GM13977 (cell line): Measurements from ENCODE around the gene KRT15.

Experiments
- DNase-seq: peaks from one replicate; pipeline ENCODE4 v3.0.0; 2012; ENCODE audit warnings: low spot score
- CTCF ChIP-seq: IDR thresholded peaks from 2 replicates; pipeline ENCODE4 v1.5.1; 2012; ENCODE audit warnings: mild to moderate bottlenecking, control low read depth; ENCODE audit not compliant: insufficient read depth; ENCODE audit errors: extremely low read depth, missing control alignments
- in situ Hi-C: fragments of 300-500 bp; cut with MboI; formaldehyde crosslinking; loops from one replicate; pipeline ENCODE4 v1.12.0; 2022; ENCODE audit warnings: low sequenced_read_pairs, low pct_unique_long_range_greater_than_20kb, mixed read lengths, inconsistent platforms; ENCODE audit not compliant: unreplicated experiment

KRT15 gene

GRCh38 chr17:41476866-41477815, 41.5 kb downstream of the KRT15 start:
- in situ Hi-C loops: loop anchor here (25.0 kb wide), 1 partner anchor 110 kb away; the partner anchor contains the start of gene KRT14
- TF ChIP-seq CTCF: no peak
- DNase-seq: no peak

GRCh38 chr17:41475421-41475820, 43.3 kb downstream of the KRT15 start:
- DNase-seq: no peak
- no peak for TF ChIP-seq CTCF
- in situ Hi-C loops: loop anchor here (25.0 kb wide), 1 partner anchor 112 kb away; the partner anchor contains the start of gene KRT14

GRCh38 chr17:41474863-41475262, 43.8 kb downstream of the KRT15 start:
- DNase-seq: no peak
- no peak for TF ChIP-seq CTCF
- in situ Hi-C loops: loop anchor here (25.0 kb wide), 1 partner anchor 112 kb away; the partner anchor contains the start of gene KRT14

- in situ Hi-C loops: no loop called here
- no peak for TF ChIP-seq CTCF
- DNase-seq: no peak
Observed at GRCh38 chr17:41468346-41468745, 50.3 kb downstream of the KRT15 start.

- no peak for TF ChIP-seq CTCF
- in situ Hi-C loops: no loop called here
- DNase-seq: no peak
Observed at GRCh38 chr17:41467561-41467960, 51.1 kb downstream of the KRT15 start.

GRCh38 chr17:41466988-41467387, 51.7 kb downstream of the KRT15 start, which contains the start of gene KRT32:
Gene KRT32, minus strand, starts transcription at chr17:41467386. Its CDS starts 61 bp downstream, at chr17:41467325.
- no peak for DNase-seq
- in situ Hi-C loops: no loop called here
- no peak for TF ChIP-seq CTCF
